ENCODE results near the gene SDCCAG8.

The SDCCAG8 gene

DNA sequence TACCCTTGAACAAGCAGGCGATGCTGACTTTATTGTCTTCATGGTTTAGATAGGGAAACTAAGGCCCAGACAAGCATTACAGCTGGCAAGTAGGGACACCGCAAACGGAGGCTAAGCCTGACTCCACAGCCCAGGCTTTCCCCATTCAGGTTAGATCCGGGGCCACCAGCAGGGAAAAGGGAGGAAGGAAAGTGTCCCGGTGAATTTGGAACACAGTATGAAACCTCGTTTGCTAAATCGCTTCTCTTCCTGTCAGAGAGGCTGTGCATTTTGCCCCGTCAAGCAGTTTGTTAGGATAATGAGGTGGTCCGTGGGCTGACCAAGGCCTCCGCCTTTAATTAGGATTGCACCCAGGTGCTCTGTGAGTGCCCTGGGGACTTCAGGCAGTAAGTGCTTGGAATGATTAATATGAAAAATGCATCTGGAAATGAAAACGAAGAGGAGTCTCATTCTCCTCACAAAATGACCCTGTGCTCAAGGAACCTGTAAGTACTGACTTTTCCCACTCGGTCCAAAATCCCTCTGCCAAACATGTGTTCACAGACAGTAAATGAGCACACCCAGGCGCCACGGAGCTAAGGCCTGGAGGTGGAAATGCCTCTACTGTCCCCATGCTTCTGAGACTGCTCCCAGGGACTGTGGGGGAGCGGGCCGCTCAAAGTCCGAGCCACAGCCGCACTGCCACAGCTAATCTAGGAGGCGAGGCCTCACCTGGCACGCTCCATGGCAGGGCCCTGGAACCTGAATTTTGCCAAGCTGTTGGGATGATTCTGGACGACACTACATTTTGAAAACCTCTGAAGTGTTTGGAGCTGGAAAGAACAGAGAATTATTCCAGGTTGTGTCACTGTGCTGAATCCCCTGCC lies 234.1 kb downstream of the SDCCAG8 start:
- Histone ChIP-seq H3K4me3 (ENCODE audit: low read length) (no peak overlapping the region), H2AFZ (ENCODE audit: low read depth, low read length) (no peak overlapping the region), H3K36me3 (ENCODE audit: insufficient read depth, low read length) (no peaks in the 10 kb centered on the region), H3K9me3 (ENCODE audit: low read length) (peaks cover 4% of the 10 kb centered on the region), H3K27me3 (ENCODE audit: insufficient read depth, low read length) (no peaks in the 10 kb centered on the region), H3K4me1 (ENCODE audit: insufficient read depth, low read length) (no peaks in the 10 kb centered on the region)

DNA sequence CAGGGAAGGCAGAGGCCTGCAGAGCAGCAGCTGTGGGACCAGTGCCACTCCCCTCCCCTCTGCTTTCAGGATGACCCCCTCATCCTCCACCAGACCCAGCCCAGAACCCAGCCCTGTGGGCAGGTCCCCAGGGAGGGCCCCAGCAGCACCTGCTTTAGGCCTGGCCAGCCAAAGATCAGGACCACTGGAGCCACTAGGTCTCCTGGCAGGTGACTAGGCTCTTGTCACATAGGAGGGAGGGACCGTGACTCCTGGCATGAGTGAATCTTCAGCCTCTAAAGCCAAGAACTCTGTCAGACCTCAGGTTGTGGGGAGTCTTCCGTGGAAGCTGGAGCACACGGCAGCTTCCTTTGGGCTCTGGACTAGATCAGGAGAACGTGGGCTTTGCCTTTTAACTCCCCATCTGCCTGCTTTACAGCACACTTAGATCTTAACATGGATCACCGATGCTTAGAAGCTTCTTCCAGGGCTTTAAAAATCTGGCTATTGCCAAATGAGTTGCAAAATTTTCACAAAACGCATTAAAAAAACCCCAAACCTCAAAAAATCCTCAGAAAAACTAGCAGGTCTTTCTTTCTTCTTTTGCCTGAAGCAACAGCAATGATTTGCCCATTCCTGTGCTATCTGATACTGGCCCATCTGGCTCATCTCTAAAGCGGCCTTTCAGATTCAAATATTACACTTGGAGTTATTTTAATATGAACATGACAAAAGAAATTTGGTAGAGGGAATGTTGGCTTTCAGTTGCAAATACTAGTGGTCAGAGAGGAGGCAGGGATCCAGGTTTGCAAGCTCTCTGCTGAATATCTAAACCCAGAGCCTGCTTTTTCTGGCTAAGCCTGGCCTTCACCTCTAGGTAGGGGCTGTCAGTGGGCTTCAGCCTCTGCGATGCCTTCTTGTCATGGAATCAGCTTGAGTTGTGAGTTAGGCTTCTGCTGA lies 235.2 kb downstream of the SDCCAG8 start:
- no peak overlapping the region for H2AFZ ChIP-seq (ENCODE audit: low read depth, low read length)
- no peaks in the 10 kb centered on the region for H3K4me1 ChIP-seq (ENCODE audit: insufficient read depth, low read length)
- peaks cover 2% of the 10 kb centered on the region for H3K36me3 ChIP-seq (ENCODE audit: insufficient read depth, low read length)
- H3K27me3 ChIP-seq (ENCODE audit: insufficient read depth, low read length) = no peaks in the 10 kb centered on the region
- peaks cover 4% of the 10 kb centered on the region for H3K9me3 ChIP-seq (ENCODE audit: low read length)
- no peak overlapping the region for H3K4me3 ChIP-seq (ENCODE audit: low read length)

DNA sequence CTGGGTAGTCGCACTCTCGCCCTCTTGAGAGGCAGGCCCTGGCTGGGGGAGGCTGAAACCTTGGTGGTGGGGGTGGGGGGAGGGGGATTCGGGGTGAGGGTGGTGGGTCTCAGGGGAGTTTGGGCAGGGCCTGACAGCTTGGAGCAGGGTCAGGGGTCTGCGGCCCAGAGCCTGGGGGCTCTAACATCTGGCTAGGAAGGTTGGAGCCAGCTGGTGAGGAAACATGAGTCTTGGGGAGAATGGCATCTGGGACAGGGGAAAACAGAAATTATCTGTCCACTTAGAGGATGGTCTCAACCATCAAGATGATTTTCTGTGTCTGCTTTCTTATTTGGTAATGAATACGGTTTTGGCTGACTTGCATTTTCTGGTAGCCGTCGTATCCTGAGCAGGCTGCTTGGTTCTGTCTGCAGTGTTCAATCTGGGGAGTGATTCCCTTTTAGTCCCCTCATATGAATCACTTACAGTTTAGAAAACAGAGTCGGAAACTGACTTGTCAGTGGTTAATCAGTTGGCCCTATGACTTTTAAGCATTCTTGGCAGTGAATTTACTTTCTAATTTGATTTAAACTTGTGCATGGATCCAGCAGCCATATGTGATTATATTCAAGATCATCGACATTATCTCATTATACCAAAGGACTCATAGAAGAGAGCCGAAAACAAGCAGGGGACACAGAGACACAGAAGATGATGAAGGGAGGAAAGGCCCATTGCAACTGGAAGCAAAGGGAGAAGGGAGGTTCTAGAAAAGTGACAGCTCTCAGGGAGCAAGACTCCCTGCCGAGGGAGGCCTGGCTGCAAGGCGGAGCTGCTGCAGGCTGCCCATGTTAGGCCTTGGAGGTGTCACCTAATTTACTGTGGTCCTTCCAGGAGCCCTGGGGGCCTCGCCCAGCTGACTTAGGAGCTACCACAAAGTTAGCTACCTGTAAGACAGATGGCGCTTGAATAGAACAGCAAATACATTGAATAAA lies 237.6 kb downstream of the SDCCAG8 start:
- peaks cover 2% of the 10 kb centered on the region for H3K36me3 ChIP-seq (ENCODE audit: insufficient read depth, low read length)

DNA sequence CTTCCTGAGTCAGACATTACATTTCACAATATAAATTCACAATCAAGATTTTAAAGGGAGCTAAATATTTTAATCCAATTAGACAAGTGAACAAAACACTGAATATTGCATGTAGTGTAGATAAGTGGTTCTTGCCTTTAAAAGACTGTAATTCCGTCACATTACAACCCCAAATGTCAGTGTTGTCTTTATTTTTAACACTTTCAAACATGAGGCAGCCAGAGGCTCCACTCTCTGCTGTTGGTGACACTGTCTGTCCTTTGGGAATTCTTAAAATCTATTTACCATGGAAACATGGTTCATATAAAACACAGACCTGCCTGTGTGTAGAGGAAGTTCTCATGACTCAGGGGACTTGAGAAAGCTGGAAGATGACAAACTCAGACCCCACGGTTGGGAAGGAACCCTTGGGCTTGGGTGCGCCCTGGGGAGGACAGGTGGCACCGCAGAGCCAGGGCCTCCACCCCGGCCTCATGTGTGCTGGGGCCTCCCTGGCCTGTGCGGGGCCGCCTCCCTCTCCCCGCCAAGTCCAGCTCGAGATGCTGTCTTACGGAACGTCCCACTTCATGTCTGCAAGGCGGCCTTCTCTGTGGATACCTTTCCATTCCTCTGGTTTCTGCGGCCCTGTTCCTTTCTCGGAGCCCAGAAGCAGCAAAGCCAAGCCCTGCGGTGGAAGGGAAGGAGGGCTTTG lies 239.0 kb downstream of the SDCCAG8 start:
- H3K36me3 ChIP-seq (ENCODE audit: insufficient read depth, low read length) = peaks cover 8% of the 10 kb centered on the region
- H3K4me3 ChIP-seq (ENCODE audit: low read length) = no peak overlapping the region
- no peaks in the 10 kb centered on the region for H3K4me1 ChIP-seq (ENCODE audit: insufficient read depth, low read length)
- H3K9me3 ChIP-seq (ENCODE audit: low read length) = peaks cover 11% of the 10 kb centered on the region
- H2AFZ ChIP-seq (ENCODE audit: low read depth, low read length) = no peak overlapping the region
- no peaks in the 10 kb centered on the region for H3K27me3 ChIP-seq (ENCODE audit: insufficient read depth, low read length)

More for the DNA sequence above, 237.6 kb downstream of the SDCCAG8 start:
- no peak overlapping the region for H3K4me3 ChIP-seq (ENCODE audit: low read length)
- H2AFZ ChIP-seq (ENCODE audit: low read depth, low read length) = no peak overlapping the region
- no peaks in the 10 kb centered on the region for H3K27me3 ChIP-seq (ENCODE audit: insufficient read depth, low read length)
- H3K9me3 ChIP-seq (ENCODE audit: low read length) = peaks cover 11% of the 10 kb centered on the region
- H3K4me1 ChIP-seq (ENCODE audit: insufficient read depth, low read length) = no peaks in the 10 kb centered on the region

GRCh38 chr1:243495442-243496186 lies 239.8 kb downstream of the SDCCAG8 start:
- no peak overlapping the region for H2AFZ ChIP-seq (ENCODE audit: low read depth, low read length)
- peaks cover 11% of the 10 kb centered on the region for H3K9me3 ChIP-seq (ENCODE audit: low read length)

DNA sequence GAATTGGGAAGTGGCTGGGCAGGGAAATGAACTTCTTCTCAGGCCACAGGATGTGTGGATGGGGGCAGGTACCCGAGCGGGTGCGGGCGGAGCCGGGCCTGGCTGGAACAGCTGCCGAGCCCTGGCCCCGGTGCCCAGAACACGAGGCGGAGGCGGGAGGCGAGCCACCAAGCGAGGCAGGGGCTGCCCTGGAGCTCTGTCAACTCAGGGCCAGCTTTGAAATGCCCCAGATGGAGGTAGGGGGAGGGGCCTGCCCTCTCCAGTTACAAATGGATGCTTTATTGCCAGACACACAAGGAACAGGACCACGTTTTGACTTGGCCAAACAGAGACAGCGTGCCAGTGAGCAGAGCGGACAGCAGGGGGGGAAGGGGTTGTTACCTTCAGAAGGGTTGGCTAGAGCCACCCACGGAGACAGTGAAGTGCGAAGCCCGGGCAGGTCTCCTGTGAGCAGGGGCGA lies 240.4 kb downstream of the SDCCAG8 start:
- no peaks in the 10 kb centered on the region for H3K4me1 ChIP-seq (ENCODE audit: insufficient read depth, low read length)
- H3K4me3 ChIP-seq (ENCODE audit: low read length) = no peak overlapping the region
- H3K9me3 ChIP-seq (ENCODE audit: low read length) = peaks cover 9% of the 10 kb centered on the region
- peaks cover 9% of the 10 kb centered on the region for H3K36me3 ChIP-seq (ENCODE audit: insufficient read depth, low read length)
- no peaks in the 10 kb centered on the region for H3K27me3 ChIP-seq (ENCODE audit: insufficient read depth, low read length)
- no peak overlapping the region for H2AFZ ChIP-seq (ENCODE audit: low read depth, low read length)

More at GRCh38 chr1:243495442-243496186, 239.8 kb downstream of the SDCCAG8 start:
- no peak overlapping the region for H3K4me3 ChIP-seq (ENCODE audit: low read length)
- no peaks in the 10 kb centered on the region for H3K27me3 ChIP-seq (ENCODE audit: insufficient read depth, low read length)
- H3K36me3 ChIP-seq (ENCODE audit: insufficient read depth, low read length) = peaks cover 9% of the 10 kb centered on the region
- H3K4me1 ChIP-seq (ENCODE audit: insufficient read depth, low read length) = no peaks in the 10 kb centered on the region

- H3K4me1 ChIP-seq (ENCODE audit: insufficient read depth, low read length) = no peaks in the 10 kb centered on the region
- H3K27me3 ChIP-seq (ENCODE audit: insufficient read depth, low read length) = no peaks in the 10 kb centered on the region
- peaks cover 9% of the 10 kb centered on the region for H3K9me3 ChIP-seq (ENCODE audit: low read length)
- peaks cover 9% of the 10 kb centered on the region for H3K36me3 ChIP-seq (ENCODE audit: insufficient read depth, low read length)
- no peak overlapping the region for H2AFZ ChIP-seq (ENCODE audit: low read depth, low read length)
- no peak overlapping the region for H3K4me3 ChIP-seq (ENCODE audit: low read length)
Observed at GRCh38 chr1:243496806-243497205, 241.0 kb downstream of the SDCCAG8 start.

- Histone ChIP-seq H3K36me3 (ENCODE audit: insufficient read depth, low read length) (peaks cover 9% of the 10 kb centered on the region), H3K4me1 (ENCODE audit: insufficient read depth, low read length) (peaks cover 1% of the 10 kb centered on the region), H3K9me3 (ENCODE audit: low read length) (peaks cover 7% of the 10 kb centered on the region), H2AFZ (ENCODE audit: low read depth, low read length) (no peak overlapping the region), H3K4me3 (ENCODE audit: low read length) (no peak overlapping the region), H3K27me3 (ENCODE audit: insufficient read depth, low read length) (no peaks in the 10 kb centered on the region)
Observed at GRCh38 chr1:243497939-243498681, 242.3 kb downstream of the SDCCAG8 start.

DNA sequence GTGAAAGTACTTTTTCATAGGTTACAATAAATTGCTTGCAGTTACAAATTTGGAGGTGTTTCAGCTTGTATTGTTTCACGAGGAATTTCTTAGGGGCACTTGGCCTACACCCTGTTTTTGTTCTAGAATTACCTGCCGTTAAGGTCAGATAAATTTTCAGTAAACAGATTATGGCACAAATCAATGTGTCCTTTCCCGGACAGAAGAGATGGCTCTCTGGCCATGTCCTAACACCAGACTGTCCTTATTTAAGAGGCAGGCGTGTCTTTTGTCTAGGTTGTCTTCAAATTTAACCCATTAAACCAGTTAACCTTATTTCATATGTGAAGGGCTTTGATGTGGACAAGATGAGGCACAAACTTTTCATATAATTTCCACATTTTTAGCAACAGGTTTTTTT lies 243.4 kb downstream of the SDCCAG8 start:
- Histone ChIP-seq H2AFZ (ENCODE audit: low read depth, low read length) (no peak overlapping the region), H3K9me3 (ENCODE audit: low read length) (peaks cover 7% of the 10 kb centered on the region), H3K4me1 (ENCODE audit: insufficient read depth, low read length) (peaks cover 8% of the 10 kb centered on the region)

DNA sequence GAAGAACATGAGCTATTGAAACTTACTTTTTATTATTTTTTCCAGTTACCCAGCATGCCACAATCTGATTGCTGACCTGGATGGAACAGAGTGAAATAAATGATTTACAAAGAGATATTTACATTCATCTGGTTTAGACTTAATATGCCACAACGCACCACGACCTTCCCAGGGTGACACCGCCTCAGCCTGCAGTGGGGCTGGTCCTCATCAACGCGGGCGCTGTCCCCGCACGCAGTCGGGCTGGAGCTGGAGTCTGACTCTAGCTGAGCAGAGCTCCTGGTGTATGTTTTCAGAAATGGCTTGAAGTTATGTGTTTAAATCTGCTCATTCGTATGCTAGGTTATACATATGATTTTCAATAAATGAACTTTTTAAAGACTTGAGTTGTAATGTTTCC lies 243.9 kb downstream of the SDCCAG8 start:
- H3K4me1 ChIP-seq (ENCODE audit: insufficient read depth, low read length) = peaks cover 8% of the 10 kb centered on the region
- H3K27me3 ChIP-seq (ENCODE audit: insufficient read depth, low read length) = no peaks in the 10 kb centered on the region
- peaks cover 7% of the 10 kb centered on the region for H3K9me3 ChIP-seq (ENCODE audit: low read length)
- no peak overlapping the region for H3K4me3 ChIP-seq (ENCODE audit: low read length)
- peaks cover 13% of the 10 kb centered on the region for H3K36me3 ChIP-seq (ENCODE audit: insufficient read depth, low read length)
- no peak overlapping the region for H2AFZ ChIP-seq (ENCODE audit: low read depth, low read length)

More for the DNA sequence above, 243.4 kb downstream of the SDCCAG8 start:
- Histone ChIP-seq H3K27me3 (ENCODE audit: insufficient read depth, low read length) (no peaks in the 10 kb centered on the region), H3K36me3 (ENCODE audit: insufficient read depth, low read length) (peaks cover 12% of the 10 kb centered on the region), H3K4me3 (ENCODE audit: low read length) (no peak overlapping the region)

DNA sequence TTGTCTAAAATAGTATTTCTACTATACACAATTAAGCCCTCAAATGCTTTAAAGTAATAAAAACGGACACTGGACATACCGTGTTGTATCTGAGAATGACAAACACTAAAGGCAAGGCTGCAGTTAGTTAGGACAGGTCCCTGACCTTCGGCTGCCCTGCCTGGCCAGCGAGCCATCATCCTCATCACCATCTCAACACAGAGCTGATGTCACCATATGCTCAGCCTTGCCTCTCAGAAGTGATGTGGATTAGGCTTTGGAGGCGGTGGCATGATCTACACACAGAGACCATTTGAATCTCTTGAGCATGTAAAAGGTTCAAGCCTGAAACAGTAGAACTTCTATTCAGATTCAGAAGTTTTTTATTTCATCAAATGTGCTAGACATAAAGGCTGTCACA lies 244.7 kb downstream of the SDCCAG8 start:
- no peak overlapping the region for H2AFZ ChIP-seq (ENCODE audit: low read depth, low read length)
- H3K4me3 ChIP-seq (ENCODE audit: low read length) = no peak overlapping the region
- peaks cover 8% of the 10 kb centered on the region for H3K4me1 ChIP-seq (ENCODE audit: insufficient read depth, low read length)
- peaks cover 16% of the 10 kb centered on the region for H3K36me3 ChIP-seq (ENCODE audit: insufficient read depth, low read length)
- peaks cover 7% of the 10 kb centered on the region for H3K9me3 ChIP-seq (ENCODE audit: low read length)
- H3K27me3 ChIP-seq (ENCODE audit: insufficient read depth, low read length) = no peaks in the 10 kb centered on the region

All from neuron (in vitro differentiated cells).